Ureter (tissue), 1 donor: ENCODE measurements around the gene MMEL1. TPM values are rescaled to one million over a fixed set of nuclear protein-coding genes. Genes with fewer than 3 reads are reported as not detected.
"Not testable (repeated sequence)": the region's sequence is repeated elsewhere in the genome, so short reads cannot be mapped to it uniquely, and the experiment has no call there.

Source experiments
- DNase-seq: peaks from one replicate; pipeline ENCODE4 v3.0.0-alpha.2; 2020; ENCODE audit warnings: low spot score
- total RNA-seq: library from RNA; stranded (reverse); gene quantifications from one replicate; pipeline ENCODE4 v1.2.4, GENCODE V29; 2023
- donor health status: DM: yes; HTN: yes; CAD: no.

MMEL1 gene
- total RNA-seq, 1 donor from 2014 or later = 18.1 TPM

DNA sequence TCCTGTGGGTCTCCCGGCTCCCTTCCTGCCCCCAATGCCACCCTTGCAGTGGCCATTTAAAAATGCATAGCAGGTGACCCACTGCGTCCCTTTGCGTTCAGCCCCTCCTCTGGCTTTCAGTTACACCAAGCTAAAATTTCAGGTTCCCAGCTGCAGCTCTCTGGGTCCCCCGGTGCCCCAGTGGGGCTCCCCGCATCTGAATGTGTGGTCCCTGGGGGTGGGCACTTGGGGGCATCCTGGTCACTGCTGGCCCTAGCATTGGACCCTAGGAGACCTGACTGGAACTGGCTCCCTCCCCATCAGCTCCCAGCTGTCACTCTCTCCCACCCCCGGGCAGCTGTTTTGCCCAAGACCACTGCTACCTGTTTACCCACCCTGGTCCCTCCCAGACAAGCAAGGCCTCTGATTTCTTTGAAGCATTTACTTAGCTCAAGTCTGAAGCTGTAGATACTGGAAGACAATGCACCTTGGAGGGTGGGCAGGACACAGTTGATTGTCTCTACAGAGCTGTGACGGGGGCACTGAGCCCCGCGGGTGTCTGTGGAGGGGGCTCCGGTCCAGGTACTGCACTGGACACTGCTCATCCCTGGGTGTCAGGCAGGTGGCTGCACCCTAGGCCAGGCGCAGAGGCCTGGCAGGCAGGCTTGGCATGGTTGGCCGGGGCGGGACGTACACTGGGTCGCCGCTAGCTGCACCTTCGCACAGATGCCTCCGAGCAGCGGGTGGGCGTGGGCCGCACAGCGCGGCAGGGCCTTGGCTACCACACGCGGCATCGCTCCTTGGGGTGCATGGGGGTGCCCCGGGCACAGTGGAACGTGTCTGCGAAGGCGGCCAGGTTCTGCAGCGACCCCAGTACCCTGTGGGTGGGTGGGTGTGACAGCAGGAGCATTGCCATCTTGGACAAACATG lies 42.3 kb downstream of the MMEL1 start:
- DNase-seq = no peak

DNA sequence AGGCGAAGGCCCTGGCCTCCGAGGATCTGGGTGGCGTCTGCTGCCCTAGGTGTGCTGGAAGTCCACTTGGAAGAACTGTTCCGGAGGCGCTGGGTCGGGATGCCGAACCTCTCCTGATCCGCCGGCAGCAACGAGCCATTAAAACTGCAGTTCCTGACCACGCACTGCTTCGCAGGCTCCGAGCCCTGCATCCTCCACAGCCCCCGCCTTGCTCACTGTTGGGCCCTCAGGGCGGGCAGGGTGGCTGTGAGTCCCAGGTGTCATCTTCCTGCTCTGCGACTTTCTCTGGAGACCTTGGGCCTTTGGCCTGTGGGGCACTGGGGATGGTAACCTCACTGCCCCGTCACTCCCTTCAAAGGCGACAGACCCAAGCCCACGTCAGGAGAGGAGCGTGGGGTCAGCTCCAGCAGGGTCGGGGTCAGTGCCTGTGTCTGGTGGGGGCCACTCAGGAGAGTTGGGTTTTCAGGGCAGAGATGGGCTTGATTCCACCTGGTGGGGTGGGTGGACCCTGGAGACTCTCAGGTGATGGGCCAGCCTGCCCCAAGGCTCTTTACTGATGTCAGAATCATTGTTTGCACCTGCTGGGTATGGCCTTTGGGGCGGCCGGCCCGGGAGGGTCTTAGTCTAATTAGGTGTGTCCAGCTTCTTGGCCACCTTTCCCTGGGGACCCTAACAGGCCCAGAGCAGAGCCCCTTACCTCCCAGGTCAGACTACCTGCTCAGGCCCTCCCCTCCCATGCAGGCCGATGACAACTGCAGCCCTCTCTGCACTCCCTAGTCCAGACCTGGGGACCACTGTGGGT lies 43.2 kb downstream of the MMEL1 start:
- no peak for DNase-seq

DNA sequence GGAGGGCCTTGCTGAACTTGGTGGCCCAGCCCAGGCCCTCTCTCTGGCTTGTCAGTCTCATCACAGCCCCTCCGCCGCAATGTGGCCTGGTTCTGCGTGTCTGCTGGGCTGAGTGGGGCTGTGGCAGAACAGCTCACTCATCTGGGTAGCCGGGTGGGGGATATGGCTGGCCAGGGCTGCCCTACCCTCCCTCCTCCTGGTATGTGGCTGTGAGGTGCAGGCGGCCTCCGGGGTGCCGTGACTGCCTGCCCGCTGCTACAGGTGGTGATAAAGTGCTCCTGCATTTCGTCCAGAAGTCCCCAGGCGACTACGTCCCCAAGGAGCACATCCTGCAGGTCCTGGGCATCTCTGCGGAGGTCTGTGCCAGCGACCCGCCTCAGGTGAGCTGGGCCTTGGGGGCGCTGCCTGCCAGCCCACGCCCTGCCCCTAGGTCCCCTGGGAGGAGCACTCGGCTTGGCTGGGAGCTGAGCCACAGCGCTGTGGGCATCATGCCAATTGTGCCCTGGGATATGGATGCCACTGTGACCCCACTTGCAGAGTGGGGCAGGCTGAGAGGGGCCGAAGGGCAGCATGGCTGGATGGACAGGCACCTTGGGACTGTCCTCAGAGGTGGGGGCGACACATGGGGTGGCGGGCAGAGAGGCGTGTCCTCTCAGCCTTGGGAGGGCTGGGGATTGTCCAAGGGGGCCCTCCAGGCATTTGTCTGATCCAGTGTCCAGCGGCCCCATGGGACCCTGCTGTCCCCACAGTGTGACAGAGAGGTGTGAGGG lies 44.0 kb downstream of the MMEL1 start:
- DNase-seq = no peak

DNA sequence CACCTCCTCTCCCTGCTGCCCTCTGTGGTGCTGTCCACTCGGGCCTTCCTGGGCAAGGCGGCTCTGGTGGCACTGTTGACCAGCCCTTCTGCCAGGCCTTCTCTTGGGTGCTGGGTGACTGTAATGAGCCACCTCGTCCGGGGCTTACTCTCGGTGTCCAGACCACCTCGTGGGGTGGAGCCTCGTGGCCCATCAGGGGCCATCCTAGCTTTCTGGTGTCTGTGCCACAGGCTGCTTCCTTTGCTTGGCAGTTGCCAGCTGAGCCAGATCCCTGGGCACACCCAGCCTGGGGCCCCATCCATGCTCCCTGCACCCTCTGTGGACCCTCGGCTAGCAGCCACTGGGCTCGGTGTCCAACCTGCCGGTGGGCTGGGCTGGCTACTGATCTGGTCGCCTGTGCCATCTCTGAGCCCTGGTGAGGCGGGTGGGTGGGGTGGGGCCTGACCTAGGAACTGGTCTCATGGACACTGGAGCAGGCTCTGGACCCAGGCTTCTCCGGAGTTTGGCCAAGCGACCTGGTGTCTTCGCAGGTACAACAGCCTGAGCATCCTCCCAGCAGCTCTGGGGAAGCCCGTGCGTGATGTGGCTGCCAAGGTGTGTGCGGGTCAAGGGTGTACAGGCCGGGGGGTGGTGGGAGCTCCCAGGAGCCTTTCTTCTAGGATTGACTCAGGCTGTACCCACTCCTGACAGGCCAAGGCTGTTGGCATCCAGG lies 44.8 kb downstream of the MMEL1 start:
- no peak for DNase-seq

DNA sequence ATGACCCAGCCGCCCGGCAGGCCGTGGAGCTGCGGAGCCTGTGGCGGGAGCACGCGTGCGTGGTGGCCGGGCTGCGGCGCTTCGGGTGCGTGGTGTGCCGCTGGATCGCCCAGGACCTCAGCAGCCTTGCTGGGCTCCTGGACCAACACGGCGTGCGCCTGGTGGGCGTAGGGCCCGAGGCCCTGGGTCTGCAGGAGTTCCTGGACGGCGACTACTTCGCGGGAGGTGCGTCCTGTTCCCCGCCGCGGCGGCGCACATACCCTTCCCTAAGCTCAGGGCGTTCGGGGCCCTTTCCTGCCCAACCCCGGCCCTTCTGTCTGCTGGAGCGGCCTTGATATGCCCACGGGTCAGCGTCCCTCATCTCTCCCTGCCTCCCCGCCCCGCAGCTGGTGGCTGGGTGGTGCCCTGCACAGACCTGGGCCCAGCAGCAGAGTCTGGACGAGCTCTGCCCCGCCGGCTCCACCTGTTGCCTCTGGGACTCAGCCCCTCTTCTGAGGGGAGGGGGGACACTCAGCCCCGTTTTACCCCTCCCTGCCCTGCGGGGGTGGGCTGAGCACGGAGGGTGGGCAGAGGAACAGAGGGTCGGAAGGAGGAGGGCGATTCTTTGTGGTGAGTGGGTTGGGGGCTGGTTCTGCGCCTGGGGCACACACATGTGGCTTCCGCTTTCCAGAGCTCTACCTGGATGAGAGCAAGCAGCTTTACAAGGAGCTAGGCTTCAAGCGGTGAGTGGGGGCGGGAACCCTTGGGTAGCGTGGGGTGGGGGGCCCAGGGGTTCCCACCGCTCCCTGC lies 45.6 kb downstream of the MMEL1 start:
- DNase-seq = no peak

DNA sequence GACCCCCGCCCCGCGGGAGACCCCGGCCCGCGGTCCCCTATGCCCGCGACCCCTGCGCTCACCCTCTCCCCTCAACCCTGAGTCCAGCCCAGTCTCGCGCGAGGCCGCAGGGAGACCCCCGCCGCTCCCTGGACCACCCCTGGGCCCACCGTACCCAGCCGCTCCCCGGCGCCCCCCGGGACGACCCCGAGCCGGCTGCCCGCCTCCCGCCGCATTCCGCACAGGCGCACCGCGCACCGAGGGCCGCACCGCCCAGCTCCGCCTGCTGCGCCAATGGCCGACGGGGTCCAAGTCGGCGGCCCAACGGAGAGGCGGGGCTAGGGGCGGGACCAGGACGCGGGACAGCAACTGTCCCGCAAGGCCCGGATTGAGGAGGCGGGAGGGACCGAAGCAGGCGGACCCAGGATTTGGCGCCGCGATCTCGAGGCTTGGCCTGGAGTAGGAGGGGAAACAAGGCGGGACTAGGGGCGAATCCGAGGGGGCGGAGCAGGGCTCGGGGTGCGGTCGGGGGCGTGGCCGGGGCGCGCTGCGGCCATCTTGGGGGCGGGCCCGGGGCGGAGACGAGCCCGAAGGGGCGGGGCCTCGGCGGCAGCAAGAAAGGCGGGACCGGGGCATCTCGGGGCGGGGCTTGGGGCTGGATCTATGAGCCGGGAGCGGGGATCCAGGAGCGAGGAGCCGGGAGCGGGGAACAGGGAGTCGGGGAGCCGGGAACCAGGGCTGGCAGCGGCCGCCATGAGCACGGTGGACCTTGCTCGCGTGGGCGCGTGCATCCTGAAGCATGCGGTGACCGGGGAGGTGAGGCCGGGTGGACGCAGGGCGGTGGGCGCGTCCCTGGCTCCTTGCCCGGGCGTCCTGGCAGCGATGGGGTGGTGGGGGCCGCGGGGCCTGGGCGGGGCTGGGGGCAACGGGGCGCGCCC lies 46.4 kb downstream of the MMEL1 start, which contains the start of gene PRXL2B:
TSS of gene PRXL2B (plus strand) at position 624 of the 917 bp plus-strand sequence. CDS start at position 733, 109 bp downstream.
- peak; percentile 99 for DNase-seq

DNA sequence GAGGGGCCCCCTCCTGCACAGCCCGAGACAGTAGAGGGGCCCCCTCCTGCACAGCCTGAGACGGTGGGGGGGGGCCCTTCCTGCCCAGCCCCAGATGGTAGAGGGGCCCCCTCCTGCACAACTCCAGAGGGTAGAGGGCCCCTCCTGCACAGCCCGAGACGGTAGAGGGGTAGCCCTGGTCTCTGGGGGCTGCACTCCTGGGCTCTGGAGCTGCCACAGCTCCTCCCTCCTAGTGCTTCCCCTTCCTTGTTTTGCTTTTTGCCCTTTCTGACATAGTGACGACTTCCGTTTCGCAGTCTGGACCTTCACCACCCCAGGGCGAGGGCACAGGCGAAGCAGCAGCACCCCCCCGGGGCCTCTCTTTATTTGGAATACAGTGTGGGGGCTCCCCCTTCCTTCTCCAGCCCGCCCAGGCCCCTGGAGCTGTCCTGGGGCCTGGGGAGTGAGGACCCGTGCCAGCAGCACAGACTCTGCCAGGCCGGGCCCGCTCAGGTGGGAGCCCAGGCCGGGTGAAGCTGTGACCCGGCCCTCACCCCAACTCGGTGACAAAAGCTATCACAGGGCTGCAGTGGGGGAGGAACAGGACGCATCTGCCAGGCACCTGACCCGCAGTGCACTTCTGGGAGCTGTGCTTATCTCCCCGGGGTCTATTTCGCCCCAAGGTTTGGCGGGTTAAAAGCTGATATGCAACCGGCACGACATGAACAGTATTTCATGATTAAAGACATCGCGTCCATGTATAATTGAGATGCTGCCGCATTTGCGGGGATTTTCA lies 47.3 kb downstream of the MMEL1 start:
- DNase-seq = peak; percentile 84

DNA sequence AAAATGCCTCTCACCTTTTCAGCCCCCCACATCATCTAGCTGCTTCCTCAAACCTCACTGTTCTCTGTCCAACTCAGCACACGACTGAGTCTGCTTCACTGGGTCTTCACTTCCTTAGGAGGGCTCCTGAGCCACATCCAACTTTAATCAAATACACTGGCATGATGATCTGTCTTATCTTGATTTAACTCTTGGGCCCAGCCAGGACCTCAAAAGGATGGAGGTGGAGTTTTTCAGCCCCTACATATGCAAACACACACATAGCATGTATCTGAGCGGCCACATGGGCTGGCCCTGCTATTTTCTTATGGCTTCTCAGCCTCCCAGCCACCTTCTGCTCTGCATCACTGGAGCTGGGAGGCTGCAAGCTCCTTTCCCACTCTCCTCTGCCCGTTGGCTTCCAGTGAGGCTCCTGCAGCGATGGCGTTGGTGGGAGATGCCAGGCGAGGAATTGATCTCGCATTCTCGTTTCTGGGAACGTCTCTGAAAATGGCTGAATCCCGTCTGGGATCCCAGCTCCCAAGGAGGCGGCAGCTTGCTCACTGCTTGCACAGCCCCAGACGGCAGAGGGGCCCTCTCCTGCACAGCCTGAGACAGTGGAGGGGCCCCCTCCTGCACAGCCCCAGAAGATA lies 48.0 kb downstream of the MMEL1 start:
- no peak for DNase-seq

DNA sequence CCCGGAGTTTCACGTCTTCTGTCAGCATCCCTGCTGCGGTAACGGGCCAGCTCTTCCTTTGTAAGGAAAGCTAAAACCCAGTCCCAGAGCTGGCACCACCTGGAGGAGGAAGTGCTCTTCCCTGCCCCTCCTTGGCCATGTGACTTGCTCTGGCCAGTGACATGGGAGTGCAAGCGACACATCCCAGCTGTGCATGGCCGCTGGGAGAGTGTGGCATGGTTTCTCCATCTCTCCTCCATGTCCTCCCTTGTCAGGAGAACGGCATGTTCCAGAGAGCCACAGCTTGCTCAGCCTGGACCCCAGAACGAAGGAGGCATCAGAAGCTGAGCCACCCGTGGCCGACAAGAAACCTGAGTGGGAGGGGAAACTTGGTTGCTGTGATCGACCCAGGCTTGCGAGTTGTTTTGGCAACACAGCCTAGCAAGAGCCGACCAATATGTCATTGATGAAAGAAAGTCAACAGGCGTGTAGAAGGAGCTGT lies 48.9 kb downstream of the MMEL1 start:
- no peak for DNase-seq

DNA sequence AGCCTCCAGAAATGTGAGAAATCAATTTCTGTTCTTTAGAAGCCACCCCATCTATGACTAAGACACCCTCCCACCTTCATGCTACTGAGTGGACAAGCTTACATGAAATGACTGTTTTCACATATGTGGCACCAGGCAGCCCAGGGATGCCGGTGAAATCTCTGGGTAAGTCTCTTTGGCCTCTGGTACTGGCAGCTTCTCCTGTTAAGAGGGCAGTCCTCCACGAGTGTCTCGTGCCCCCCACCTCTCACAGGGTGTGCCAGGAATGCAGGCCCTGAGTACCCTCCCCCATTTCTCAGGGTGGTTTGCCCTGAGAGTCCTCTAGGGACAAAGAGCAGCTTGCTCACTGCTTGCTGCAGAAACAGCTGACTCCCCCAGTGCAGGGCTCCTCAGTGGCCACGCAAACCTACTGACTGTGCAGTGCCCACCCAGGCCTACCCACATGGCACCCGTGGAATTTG lies 49.5 kb downstream of the MMEL1 start:
- no peak for DNase-seq

DNA sequence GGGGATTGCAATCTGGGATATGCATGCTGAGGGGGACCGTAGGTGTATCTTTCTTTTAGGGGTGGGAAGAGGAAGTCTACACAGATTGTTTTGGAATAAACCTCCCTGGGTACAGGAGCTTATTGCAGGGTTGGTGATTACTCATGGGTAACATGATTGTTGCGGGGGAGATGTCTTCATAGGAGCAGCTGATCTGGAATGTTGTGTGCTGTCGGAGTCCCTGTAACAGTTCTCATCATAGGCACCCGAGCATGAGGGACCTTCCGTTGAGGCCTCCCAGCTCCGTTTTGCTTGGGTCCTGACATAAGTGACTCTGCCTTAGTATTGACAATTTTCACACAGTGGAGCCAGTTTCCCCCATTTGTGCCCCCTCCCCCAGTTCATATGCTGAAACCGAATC lies 50.4 kb downstream of the MMEL1 start:
- no peak for DNase-seq

DNA sequence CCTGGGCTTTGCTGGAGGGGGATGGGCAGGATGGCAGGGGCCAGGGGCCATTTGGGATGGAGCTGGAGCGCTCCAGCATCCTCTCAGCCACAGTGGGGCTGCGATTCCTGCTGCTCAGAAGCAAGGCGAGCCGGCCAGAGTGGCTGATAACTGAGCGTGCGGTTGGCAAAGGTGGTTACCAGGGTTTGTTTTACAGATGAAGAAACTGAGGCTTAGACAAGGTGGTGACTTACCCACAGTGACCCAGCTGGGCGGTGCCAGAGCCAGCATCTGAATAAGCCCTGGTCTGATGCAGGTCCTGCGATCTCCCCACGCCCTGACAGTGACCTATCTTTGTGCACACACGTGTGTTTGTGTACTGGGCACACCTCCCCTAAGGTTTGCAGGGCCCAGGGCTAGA lies 52.1 kb downstream of the MMEL1 start:
- DNase-seq = no peak

DNA sequence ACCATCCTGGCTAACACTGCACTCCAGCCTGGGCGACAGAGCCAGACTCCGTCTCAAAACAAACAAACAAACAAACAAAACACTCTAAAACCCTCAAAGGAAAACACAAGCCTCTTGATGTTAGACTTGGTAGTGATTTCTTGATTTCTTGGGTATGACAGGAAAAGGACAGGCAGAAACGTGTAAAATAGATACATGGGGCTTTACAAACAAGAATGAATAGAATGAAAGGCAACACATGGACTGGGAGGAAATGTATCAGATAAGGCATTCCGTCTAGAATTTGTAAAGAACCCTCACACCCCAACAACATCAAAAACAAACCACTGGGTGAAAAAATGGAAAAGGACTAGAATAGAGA lies 54.1 kb downstream of the MMEL1 start:
- no peak for DNase-seq

DNA sequence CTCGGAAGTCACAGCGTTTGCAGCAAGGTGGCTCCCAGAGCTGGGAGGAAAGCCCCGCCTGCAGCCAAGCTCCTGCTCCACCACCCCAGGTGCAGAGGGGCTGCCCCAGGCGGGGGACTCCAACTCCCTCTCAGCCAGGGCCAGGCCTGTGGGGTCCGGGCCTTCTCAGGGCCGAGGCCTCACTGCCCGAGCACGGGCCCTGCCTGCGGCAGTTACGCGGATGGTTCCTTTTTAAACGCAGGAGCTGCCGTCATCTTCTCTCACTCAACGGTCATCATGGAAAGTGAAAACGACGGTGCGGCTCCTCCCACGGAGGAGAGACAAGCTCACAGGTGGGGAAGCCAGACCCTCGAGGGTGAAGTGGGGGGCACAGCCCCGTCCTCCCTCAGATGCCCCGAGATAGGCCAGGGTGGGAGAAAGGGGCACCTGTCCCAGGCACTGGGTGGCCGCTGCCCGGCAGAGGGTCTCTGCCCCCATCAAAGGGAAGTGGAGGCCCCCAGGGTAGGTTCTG lies 55.2 kb downstream of the MMEL1 start:
- DNase-seq = not testable (repeated sequence)

DNA sequence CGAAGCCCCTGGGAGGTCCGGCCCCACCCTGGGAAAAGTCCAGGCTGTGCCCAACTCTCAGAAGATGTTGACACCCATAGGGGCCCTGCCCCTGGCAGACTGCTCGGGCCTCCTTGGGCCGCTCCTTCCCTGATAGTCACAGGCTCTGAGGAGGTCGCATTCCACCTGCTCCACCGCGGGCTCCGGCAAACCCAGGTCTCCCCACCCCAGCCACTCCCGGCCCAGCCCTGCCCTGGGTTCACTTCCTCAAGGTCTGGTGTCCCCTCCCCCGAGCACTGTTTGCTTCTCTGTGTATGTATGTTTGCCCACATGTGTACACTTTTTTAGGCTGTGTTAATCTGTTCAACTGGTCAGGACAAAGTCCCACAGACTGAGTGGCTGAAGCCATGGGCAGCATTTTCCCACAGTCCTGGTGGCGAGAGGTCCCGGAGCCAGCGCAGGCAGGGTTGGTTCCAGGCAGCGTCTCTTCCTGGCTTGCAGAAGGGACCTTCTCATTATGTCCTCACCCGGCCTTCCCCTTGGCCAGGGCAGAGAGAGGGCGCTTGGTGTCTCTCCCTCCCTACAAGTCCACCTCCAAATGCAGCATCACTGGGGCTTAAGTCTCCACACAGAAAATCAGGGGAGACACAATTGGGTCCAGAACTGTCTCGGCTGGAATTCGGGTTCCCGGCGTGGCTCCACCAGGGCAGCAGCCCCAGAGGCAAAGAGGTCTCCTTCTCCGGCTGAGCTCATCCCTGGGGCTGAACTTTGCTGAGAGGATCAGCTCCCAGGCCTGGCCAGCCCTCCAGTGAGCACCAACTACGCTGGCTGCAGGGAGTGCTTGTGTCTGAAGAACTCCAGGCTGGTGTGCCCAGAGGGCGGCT lies 56.8 kb downstream of the MMEL1 start:
- DNase-seq = peak; percentile 87

DNA sequence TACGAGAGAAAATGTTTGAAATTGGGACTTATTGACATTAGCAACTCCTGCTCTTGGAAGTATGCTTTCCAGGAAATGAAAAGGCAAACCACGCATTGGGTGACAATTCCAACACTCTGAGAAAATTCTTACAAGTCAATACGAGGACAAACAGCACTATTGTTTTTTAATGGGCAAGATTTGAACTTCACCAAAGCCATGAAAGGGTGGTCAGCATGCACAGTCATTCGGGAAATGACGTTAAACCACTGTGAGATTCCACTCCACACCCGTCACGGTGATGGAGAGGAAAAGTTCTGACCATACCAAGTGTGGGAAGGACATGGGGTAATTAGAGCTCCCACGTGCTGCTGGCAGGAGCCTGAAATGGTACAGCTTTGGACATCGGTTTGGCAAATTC lies 58.5 kb downstream of the MMEL1 start:
- no peak for DNase-seq
